ENCODE results near the gene SLC17A9.
"Not testable (repeated sequence)": the region's sequence is repeated elsewhere in the genome, so short reads cannot be mapped to it uniquely, and the experiment has no call there.

Gene SLC17A9

DNA sequence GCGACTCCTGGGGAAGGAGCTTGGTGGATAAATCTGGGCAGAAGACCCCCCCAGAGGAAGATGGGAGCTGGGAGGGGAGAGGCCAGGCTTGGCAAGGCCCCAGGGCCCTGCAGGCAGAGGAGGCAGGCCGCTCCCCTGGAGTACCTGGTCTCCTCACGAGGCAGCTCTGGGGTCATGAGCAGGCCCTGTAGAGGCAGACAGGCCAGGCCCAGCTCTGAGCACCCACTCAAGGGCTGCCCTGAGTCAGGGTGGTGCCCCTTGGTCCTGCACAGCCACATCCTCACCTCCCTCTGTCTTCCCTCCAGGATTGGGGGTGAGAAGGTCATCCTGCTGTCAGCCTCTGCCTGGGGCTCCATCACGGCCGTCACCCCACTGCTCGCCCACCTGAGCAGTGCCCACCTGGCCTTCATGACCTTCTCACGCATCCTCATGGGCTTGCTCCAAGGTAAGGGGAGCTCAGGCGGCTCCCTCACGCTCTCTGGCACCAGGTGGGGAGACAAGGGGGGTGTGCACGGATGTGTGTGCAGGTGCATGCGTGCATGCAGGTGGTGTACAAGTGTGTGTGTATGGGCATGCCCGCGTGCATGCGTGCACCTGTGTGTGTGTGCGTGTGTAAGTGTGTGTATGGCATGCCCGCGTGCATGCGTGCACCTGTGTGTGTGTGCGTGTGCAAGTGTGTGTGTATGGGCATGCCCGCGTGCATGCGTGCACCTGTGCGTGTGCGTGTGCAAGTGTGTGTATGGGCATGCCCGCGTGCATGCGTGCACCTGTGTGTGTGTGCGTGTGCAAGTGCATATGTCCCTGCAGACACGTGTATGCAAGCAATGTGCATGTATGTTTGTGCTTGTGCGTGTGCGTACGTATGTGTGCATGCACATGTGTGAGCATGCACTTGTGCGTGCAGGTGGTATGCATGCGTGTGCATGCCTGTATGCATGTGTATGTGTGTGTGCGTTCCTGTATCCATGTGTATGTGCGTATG is 4.9 kb downstream of the SLC17A9 start:
- no peak for DNase-seq

DNA sequence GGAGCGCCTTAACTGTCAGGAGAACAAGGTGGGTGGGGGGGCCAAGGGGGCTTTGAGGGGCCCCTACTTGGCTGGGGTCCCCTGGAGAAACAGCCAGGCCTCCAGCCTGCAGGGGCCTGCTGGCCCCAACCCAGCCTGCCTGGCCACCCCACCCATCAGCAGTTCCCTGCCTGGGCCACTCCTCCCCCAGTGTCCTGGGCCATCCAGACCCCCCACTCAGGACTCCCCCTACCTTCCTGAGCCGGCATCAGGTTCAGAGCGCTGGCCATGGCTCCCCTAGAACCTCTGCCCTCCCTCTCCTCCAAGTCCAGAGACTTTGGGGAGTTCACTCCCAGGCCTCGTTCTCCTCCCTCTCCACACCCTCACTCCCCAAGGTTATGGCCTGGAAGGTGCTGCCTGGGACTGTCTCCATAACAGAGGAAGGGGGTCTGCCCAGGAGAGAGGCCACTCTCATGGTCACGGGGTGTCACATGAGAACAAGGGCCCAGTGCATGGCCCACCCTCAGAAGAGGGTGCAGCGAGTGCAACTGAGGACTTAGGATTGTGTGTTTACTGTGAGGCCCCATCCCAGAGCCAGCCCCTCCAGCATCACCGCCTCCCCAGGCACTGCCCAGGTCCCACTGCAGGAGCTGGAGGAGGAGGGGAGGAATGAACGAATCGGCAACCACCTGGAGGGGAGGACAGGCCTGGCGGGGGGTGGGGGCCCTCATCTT is 6.0 kb downstream of the SLC17A9 start:
- DNase-seq, result no peak

DNA sequence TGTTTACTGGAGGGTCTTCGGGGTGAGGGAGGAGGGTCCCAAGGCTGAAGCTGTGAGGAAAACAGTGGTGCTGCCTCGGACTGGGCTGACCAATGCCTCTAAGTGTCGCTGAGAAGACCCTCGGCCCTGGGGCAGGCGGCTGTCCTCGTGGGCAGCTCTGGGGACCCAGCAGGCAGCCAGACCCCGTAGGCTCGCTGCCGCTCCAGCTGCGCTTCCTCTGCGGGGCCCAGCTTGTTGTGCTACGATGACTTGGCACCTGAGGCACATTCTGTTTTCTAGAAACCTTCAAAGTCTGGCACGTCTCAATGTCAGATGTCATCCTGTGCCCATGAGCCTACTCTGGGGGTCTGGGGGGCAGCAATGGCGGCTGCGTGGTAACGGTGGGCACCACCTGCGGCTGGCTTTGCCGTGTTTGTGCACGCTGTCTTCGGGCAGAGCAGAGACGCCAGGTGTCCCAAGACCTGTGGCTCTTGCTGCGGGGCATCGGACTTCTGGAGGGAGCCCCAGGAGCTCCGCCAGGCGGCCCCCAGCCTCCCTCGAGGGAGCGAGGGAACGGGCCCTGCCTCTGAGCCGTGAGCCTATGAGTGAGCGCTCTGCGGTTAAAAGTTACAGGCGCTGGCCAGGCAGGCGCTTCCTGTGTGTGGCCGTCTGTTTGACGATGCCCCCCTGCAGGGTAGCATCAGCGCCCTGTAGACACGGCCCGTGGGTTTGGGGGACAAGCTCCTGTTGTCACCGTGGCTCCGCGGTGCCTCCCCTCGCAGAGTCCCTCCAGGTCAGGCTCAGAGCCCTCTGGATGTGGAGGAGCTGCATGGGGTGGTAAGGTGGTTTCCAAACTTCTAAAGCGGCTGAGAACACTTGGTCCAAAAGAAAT is 6.8 kb downstream of the SLC17A9 start:
- no peak for DNase-seq

DNA sequence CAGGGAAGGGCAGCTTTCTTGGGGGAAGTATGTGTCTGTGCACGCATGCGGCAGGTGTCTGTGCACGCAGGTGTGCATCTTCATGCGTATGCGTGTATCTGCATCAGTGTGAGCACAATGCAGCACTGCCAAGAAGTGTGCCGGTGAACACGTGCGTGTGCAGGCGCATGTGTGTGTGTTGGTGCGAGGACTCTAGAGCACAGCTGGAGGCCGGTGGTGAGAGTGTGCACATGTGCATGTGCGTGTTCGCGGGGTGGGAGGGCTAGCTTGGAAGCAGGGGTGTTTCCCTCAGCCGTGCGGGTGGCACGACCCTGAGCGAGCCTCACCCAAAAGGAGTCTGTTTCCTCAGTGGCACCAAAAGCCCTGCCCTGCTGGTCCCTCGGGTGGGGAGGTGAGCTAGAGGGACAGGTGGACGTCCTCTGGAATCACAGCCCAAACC is 7.5 kb downstream of the SLC17A9 start:
- DNase-seq, result no peak

DNA sequence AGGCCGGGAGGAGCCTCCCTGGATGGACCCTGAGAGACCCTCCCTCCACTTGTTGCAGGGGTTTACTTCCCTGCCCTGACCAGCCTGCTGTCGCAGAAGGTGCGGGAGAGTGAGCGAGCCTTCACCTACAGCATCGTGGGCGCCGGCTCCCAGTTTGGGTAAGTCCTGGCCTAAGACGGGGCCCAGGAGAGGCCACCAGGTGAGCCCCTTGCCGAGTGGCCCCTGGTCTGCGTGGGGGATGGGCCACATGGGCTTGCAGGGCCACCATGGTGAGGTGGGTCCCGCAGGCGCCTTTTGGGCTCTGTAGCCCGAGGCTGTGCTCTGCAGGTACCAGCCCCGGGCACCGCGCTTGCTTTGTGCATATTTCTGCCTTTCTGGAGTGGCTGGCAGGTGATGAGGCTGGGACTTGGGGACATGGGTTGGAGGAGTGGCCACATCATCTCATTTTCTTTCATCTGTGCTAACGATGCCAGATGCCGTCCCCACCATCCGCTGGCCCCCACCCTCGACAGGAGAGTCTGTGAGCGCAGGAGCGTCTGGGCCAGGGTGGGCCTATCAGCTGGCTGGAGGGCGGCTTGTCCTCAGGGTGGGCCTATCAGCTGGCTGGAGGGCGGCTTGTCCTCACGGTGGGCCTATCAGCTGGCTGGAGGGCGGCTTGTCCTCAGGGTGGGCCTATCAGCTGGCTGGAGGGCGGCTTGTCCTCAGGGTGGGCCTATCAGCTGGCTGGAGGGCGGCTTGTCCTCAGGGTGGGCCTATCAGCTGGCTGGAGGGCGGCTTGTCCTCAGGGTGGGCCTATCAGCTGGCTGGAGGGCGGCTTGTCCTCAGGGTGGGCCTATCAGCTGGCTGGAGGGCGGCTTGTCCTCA is 8.2 kb downstream of the SLC17A9 start:
- DNase-seq, result not testable (repeated sequence)

GRCh38 chr20:62961310-62961783 is 8.8 kb downstream of the SLC17A9 start:
- DNase-seq, result no peak

- no peak for DNase-seq
Observed at GRCh38 chr20:62961799-62962198, 9.3 kb downstream of the SLC17A9 start.

GRCh38 chr20:62962221-62962879 is 9.8 kb downstream of the SLC17A9 start:
- DNase-seq, result no peak

DNA sequence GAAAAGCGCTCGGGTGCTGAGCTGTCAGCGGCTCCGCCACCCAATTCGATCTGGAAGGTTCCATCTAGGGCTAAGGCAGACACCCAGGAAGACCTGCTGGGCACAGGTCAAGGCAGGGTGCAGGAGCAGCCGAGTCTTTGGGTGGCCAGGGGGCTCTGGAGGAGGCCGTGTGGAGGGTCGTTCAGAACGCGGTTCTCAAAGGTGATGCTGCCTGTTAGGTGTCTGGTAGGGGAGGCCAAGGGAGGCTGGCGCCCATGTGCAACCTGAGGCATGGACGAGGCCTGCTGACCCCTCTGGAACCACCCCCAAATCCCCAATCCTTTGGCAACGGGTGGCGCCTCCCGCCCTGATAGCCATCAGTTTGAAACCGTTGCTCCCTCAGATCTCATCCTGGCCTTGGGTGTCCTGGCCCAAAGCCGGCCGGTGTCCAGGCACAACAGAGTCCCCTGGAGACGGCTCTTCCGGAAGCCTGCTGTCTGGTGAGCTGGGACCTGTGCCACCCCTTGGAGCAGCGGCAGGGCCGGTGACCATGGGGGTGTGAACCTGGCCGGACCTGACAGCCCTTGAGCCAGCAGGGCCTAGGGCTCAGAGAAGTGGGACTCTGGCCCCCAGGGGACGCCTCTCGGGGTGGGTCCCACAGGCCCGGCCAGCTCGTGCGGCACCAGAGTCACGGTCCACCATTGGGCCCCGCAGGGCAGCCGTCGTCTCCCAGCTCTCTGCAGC is 10.5 kb downstream of the SLC17A9 start:
- no peak for DNase-seq

DNA sequence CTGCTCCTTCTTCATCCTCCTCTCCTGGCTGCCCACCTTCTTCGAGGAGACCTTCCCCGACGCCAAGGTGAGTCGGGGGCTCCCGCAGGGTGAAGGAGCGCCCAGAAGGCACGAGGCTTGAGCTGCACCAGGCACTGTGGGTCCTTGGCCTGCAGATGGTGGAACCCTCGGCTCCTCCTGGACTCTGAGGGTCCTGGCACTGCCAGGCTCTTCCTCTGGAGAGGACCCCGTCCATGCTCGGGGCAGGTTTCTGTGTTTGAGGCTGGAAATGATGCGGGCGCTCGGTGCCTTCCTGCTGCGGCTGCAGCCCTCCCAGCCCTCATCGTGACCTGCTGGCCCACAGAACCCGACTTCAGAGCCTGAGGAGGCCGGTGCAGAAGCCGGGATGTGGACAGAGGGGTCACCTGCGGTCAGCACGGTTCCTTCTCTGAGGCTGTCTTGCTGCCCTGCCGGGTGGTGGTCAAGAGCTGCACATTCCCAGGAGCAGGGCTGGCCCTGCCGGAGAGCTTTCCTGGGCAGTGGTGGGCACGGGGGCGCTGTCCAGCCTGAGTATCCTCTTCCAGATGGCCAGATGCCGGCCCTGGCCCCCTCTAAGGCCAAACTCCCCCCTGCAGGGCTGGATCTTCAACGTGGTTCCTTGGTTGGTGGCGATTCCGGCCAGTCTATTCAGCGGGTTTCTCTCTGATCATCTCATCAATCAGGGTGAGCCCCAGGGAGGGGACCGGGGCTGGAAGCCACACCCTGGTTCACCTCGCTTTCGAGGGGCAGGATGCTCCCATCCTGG is 11.3 kb downstream of the SLC17A9 start:
- no peak for DNase-seq

DNA sequence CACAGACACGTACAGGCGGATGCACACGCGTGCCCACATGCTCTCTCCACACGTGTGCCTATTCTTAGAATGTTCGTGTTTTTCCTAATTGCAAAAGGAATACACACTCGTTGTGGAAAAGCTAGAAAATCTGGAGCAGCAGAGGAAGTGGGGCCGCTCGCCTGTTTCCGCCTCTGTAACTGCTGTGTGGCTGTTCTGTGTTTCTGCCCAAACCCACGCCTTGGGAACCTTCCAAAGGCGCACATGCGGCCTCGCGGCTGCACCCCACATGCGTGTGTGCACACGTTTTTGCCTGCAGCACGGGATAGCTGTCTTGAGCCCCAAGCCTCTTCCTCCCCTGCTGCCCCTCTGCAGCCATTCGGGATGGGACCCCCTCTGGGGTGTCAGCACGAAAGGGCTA is 12.2 kb downstream of the SLC17A9 start:
- DNase-seq, result no peak

- no peak for DNase-seq
Observed at GRCh38 chr20:62965363-62965771, 12.9 kb downstream of the SLC17A9 start.

- DNase-seq, result no peak
Observed at GRCh38 chr20:62966212-62967148, 14.0 kb downstream of the SLC17A9 start.

GRCh38 chr20:62967149-62967501 is 14.6 kb downstream of the SLC17A9 start:
- DNase-seq, result no peak

DNA sequence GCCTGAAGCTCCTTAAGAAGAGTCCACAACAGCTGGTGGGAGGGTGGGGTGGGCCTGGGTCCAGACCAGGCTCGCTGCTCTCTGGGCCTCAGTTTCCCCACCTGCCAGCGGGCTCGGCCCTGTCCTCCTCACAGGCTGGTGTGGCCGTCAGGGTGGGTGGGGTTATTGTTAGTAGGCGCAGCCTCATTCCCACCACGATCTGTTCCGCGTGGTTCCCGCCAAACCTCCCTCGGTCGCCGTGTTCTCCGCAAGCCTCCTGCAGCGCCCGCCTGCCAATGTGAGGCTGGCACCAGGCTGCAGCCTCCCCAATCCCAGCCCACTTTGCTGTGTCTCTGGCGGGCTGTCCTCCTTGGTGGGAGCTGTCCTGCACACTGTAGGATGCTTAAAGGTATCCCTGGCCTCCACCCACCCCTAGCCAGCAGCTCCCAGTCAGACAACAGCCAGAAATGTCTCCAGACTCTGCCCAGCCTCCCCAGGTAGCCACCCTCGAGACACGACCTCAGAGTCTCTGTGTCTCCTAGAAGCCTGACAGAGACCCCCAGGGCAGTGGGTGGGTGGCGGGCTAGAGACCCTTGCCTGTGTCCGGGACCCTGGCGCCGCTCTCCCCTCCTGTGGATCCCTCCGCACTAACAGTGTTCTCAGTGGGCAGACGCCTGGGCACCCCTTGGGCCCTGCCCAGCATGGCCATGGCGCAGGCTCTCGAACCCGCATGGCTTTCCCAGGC is 15.3 kb downstream of the SLC17A9 start:
- no peak for DNase-seq

GRCh38 chr20:62968378-62969178 is 16.1 kb downstream of the SLC17A9 start:
- DNase-seq, result no peak

DNA sequence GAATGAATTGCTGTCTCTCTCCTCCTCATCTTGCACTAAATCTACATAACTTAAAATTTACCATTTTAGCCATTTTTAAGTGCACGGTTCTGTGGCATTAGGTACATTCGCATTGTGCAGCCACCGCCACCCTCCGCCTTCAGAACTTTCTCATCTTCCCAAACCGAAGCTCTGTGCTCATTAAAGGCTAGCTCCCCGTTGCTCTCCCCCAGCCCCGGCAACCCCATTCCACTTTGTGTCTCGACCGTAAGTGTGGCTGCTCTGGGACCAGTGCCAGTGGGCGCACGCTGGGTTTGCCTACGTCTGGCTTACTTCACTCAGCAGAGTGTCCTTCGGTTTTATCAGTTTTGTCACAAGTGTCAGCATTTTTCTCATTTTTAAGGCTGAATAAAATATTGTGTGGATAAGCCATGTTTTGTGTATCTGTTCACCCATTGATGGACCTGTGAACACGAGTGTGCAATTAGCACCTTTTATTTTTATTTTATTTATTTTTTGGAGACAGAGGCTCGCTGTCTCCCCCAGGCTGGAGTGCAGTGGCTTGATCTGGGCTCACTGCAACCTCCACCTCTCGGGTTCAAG is 16.8 kb downstream of the SLC17A9 start:
- no peak for DNase-seq
